Activated naive CD8-positive, alpha-beta T cell treated with anti-CD3 and anti-CD28 coated beads, Interleukin-2, amount 10 ng/mL, durations not matched to agents 7 days and 5 days (primary cell): ENCODE results near the gene TP53TG5. TPM values are rescaled to one million over a fixed set of nuclear protein-coding genes. Genes with fewer than 3 reads are reported as not detected.

Source experiments
- ATAC-seq: fragments of 150-1000 bp; cut with Tn5 transposase; one replicate; pipeline ENCODE4 v1.10.0; 2021; ENCODE audit warnings: low read depth, moderate library complexity
- POLR2A ChIA-PET: fragments of 350-600 bp; sonication (Branson Sonifier 250); formaldehyde crosslinking; loops from one replicate; lab custom pipeline; 2021; ENCODE audit warnings: antibody characterized with exemption; lab: Charles Lee
- DNase-seq: peaks from one replicate; pipeline ENCODE4 v3.0.0; 2021
- H3K27ac Mint-ChIP-seq: one replicate; pipeline ENCODE4 v1.8.0; 2022; ENCODE audit warnings: mild to moderate bottlenecking, mixed read lengths
- H3K27me3 Mint-ChIP-seq: one replicate; pipeline ENCODE4 v1.8.0; 2022; ENCODE audit warnings: mild to moderate bottlenecking, moderate library complexity, mixed read lengths
- H3K36me3 Mint-ChIP-seq: one replicate; pipeline ENCODE4 v1.8.0; 2021; ENCODE audit warnings: mild to moderate bottlenecking, mixed read lengths
- H3K4me1 Mint-ChIP-seq: one replicate; pipeline ENCODE4 v1.8.0; 2021; ENCODE audit warnings: mixed read lengths
- H3K4me3 Mint-ChIP-seq: one replicate; pipeline ENCODE4 v1.8.0; 2022; ENCODE audit warnings: mild to moderate bottlenecking, moderate library complexity, mixed read lengths
- H3K9me3 Mint-ChIP-seq: one replicate; pipeline ENCODE4 v1.8.0; 2021; ENCODE audit warnings: mixed read lengths
- total RNA-seq, 2 experiments: library from RNA; stranded (reverse); gene quantifications; one replicate each; pipeline ENCODE4 v1.2.3, GENCODE V29; 2021

TP53TG5 gene
- total RNA-seq, 2 experiments from 2014 or later = not detected

DNA sequence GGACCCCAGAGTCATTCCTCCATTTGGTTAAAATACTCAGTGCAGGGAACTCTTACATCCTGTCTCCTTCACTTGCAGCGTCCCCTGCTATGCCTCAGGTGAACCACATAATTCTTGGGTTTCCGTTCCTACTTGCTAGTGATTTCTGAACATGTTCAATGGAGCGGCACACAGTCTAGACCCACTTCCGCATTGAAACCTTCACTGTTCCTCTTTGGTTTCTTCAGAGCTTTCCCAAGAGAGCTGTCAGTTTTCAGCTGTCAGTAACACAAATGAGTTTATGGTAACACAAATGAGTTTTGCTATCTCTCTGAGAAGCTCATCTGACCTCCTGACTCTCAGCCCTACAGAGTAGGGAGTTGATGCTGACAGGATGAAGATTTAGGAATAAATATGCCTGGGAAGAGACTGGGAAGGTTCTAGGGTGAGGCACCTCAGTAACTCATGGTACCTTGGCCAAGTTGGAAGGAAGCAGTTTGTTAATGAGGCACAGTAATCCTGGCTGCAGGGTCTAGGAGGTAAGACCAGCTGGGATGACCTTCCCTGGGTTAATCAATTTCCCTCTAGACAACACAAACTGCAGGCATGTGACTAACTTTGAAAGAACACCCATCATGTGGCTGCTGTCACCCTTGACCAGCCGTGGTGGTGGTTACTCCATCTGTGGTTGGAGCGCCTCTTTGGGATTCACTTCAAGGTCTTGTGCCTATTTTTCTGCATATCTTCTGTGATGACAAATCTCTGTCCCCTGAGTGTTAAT lies 9.7 kb downstream of the TP53TG5 start:
- DNase-seq = no peak
- H3K36me3 Mint-ChIP-seq = peaks cover 15% of the 10 kb centered on the region

GRCh38 chr20:45367126-45367525 lies 11.0 kb downstream of the TP53TG5 start:
- POLR2A ChIA-PET = no interaction called here
- no peak for DNase-seq
- no peaks in the 10 kb centered on the region for H3K27me3 Mint-ChIP-seq
- no peak for ATAC-seq
- H3K4me3 Mint-ChIP-seq = no peak overlapping the region
- peaks cover 15% of the 10 kb centered on the region for H3K36me3 Mint-ChIP-seq
- H3K27ac Mint-ChIP-seq = no peak overlapping the region
- H3K9me3 Mint-ChIP-seq = no peaks in the 10 kb centered on the region
- H3K4me1 Mint-ChIP-seq = peaks cover 38% of the 10 kb centered on the region

More for the DNA sequence above, 9.7 kb downstream of the TP53TG5 start:
- peak; percentile 53 for ATAC-seq
- H3K27ac Mint-ChIP-seq = peak overlapping the region; percentile 44
- H3K4me1 Mint-ChIP-seq = peaks cover 42% of the 10 kb centered on the region
- H3K9me3 Mint-ChIP-seq = no peaks in the 10 kb centered on the region
- POLR2A ChIA-PET = interaction anchor here (0.8 to 0.9 kb wide), 2 partner anchors 48 to 403 kb away, joined by 3 read pairs; partner anchors contain the start of gene PIGT
- peak overlapping the region; percentile 71 for H3K4me3 Mint-ChIP-seq
- no peaks in the 10 kb centered on the region for H3K27me3 Mint-ChIP-seq

DNA sequence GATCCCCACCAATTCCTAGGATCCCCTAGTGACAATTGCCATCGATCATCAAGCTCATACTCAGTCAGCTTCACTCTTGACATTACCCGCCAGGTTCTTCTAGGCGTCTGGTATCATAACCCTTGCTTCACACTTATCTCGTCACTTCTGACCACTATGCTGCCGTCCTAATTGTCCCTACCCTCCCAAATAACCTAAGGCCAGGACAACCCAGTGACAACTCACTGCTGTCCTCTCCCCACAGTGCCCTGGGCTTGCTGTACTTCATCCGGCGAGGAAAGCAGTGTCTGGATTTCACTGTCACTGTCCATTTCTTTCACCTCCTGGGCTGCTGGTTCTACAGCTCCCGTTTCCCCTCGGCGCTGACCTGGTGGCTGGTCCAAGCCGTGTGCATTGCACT lies 11.5 kb downstream of the TP53TG5 start:
- ATAC-seq (no peak), DNase-seq (no peak)
- no peaks in the 10 kb centered on the region for H3K27me3 Mint-ChIP-seq
- POLR2A ChIA-PET = no interaction called here
- no peak overlapping the region for H3K4me3 Mint-ChIP-seq
- peaks cover 15% of the 10 kb centered on the region for H3K36me3 Mint-ChIP-seq
- H3K9me3 Mint-ChIP-seq = no peaks in the 10 kb centered on the region
- H3K27ac Mint-ChIP-seq = no peak overlapping the region
- peaks cover 41% of the 10 kb centered on the region for H3K4me1 Mint-ChIP-seq

DNA sequence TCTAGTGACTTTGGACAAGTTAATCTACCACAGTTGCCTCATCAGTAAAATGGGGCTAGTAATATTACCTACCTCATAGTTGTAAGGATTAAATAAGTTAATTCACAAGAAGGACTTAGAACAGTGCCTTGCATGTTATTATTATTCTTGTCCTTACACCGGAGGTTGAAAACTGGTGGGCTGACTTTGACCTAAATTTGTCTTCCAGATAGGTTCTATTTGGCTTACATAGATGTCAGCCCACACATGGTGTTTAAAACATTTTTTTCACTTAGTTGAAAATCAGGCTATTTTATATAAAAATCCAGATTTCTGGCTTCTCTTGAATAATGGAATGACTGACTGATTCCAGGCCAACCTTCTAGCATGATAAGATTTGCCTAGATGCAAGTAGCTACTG lies 11.9 kb downstream of the TP53TG5 start:
- H3K36me3 Mint-ChIP-seq = peaks cover 15% of the 10 kb centered on the region
- no peaks in the 10 kb centered on the region for H3K9me3 Mint-ChIP-seq
- no peak overlapping the region for H3K4me3 Mint-ChIP-seq
- no peak overlapping the region for H3K27ac Mint-ChIP-seq
- DNase-seq (no peak), ATAC-seq (no peak)
- H3K27me3 Mint-ChIP-seq = no peaks in the 10 kb centered on the region
- peaks cover 41% of the 10 kb centered on the region for H3K4me1 Mint-ChIP-seq
- POLR2A ChIA-PET = interaction anchor here (4.0 kb wide), 1 partner anchor 7 kb away, joined by 49 read pairs; no protein-coding TSS in a partner anchor

DNA sequence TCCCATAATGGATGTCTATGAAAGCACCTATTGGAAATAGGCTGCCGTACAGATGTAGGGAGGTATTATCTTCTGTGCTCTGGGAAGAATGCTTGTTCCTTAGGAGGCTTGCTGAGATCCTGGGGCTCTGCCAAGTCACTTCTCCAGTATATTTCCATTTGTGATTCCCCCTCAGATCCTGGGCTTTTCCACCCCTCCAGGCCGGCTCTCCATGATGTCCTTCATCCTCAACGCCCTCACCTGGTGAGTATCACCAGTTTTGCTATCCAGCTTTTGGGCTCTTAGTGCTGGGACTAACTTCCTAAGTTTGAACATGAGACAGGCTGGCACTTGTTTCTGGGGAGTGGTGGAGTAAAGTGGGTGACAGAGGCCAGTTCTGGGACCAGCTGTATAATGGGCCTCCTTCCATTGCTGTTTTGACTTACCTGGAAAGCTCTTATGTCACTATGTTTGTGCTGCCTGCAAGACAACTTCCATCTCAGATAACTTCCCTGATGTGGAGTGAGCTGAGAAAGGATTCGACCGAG lies 12.6 kb downstream of the TP53TG5 start:
- no peak overlapping the region for H3K4me3 Mint-ChIP-seq
- POLR2A ChIA-PET = interaction anchor here (4.0 kb wide), 1 partner anchor 7 kb away, joined by 49 read pairs; no protein-coding TSS in a partner anchor
- DNase-seq = no peak

GRCh38 chr20:45363611-45364492 lies 14.3 kb downstream of the TP53TG5 start:
- H3K4me1 Mint-ChIP-seq = peaks cover 40% of the 10 kb centered on the region
- ATAC-seq (no peak), DNase-seq (no peak)
- no peaks in the 10 kb centered on the region for H3K9me3 Mint-ChIP-seq
- peaks cover 14% of the 10 kb centered on the region for H3K36me3 Mint-ChIP-seq
- POLR2A ChIA-PET = interaction anchor here (0.6 to 4.0 kb wide), 9 partner anchors 9 to 428 kb away, joined by 3 to 49 read pairs (median 8); partner anchors contain the start of genes DNTTIP1, PIGT, SDC4 and WFDC3
- H3K4me3 Mint-ChIP-seq = peak overlapping the region; percentile 97
- no peaks in the 10 kb centered on the region for H3K27me3 Mint-ChIP-seq
- H3K27ac Mint-ChIP-seq = peak overlapping the region; percentile 90

More for the DNA sequence above, 12.6 kb downstream of the TP53TG5 start:
- Mint-ChIP-seq H3K27me3 (no peaks in the 10 kb centered on the region), H3K27ac (no peak overlapping the region), H3K9me3 (no peaks in the 10 kb centered on the region), H3K4me1 (peaks cover 41% of the 10 kb centered on the region), H3K36me3 (peaks cover 15% of the 10 kb centered on the region)
- ATAC-seq = no peak

GRCh38 chr20:45362804-45363610 lies 15.1 kb downstream of the TP53TG5 start, which contains the start of gene SYS1:
Gene SYS1 (plus strand): TSS chr20:45363156. CDS start chr20:45363532, 376 bp downstream.
- ATAC-seq (peak; percentile 92), DNase-seq (peak; percentile 97)
- Mint-ChIP-seq H3K4me1 (peaks cover 40% of the 10 kb centered on the region), H3K9me3 (no peaks in the 10 kb centered on the region), H3K4me3 (peak within 1 kb of the TSS; percentile 97), H3K36me3 (peaks cover 10% of the 10 kb centered on the region), H3K27me3 (no peaks in the 10 kb centered on the region), H3K27ac (peak within 1 kb of the TSS; percentile 90)
- POLR2A ChIA-PET = interaction anchor here (0.5 to 4.0 kb wide), 15 partner anchors 10 to 1772 kb away, joined by 3 to 49 read pairs (median 4); partner anchors contain the start of genes DNTTIP1, IFT52, PIGT and SDC4

DNA sequence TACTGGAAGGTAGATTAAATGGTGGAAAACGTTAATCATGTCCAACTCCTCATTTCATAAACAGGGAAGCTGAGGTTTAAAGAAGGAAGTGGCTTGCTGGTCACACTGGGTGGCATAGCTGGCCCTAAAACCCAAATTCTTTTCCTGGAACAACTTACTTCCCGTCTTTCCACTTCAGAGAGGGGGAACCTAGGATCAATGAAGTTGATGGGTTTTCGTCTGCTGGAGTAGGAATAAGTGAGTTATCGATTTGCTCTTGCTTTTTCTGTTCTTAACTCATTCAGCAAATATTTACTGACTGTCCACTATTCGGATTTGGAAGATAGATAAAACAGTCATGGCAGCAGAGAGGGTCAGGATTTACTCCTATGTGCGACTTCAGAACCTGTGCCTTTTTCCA lies 16.3 kb downstream of the TP53TG5 start:
- DNase-seq = no peak
- no peaks in the 10 kb centered on the region for H3K9me3 Mint-ChIP-seq
- POLR2A ChIA-PET = interaction anchor here (0.7 to 2.9 kb wide), 2 partner anchors 14 to 625 kb away, joined by 3 to 14 read pairs; partner anchors contain the start of gene SDC4
- H3K4me1 Mint-ChIP-seq = peaks cover 45% of the 10 kb centered on the region
- no peak overlapping the region for H3K4me3 Mint-ChIP-seq
- H3K36me3 Mint-ChIP-seq = peaks cover 5% of the 10 kb centered on the region
- H3K27me3 Mint-ChIP-seq = no peaks in the 10 kb centered on the region
- no peak overlapping the region for H3K27ac Mint-ChIP-seq
- no peak for ATAC-seq

- no peak for ATAC-seq
- POLR2A ChIA-PET = interaction anchor here (1.5 kb wide), 1 partner anchor 14 kb away, joined by 6 read pairs; no protein-coding TSS in a partner anchor
Measured at GRCh38 chr20:45359406-45360148, 18.5 kb downstream of the TP53TG5 start.

GRCh38 chr20:45359069-45359405 lies 19.1 kb downstream of the TP53TG5 start:
- POLR2A ChIA-PET = interaction anchor here (1.5 kb wide), 1 partner anchor 15 kb away, joined by 6 read pairs; no protein-coding TSS in a partner anchor

More at GRCh38 chr20:45359406-45360148, 18.5 kb downstream of the TP53TG5 start:
- Mint-ChIP-seq H3K27me3 (no peaks in the 10 kb centered on the region), H3K27ac (no peak overlapping the region), H3K4me1 (peaks cover 47% of the 10 kb centered on the region), H3K36me3 (no peaks in the 10 kb centered on the region), H3K4me3 (no peak overlapping the region), H3K9me3 (no peaks in the 10 kb centered on the region)
- no peak for DNase-seq

GRCh38 chr20:45358282-45359068 lies 19.6 kb downstream of the TP53TG5 start:
- DNase-seq = no peak
- peaks cover 51% of the 10 kb centered on the region for H3K4me1 Mint-ChIP-seq
- POLR2A ChIA-PET = interaction anchor here (1.5 kb wide), 1 partner anchor 15 kb away, joined by 6 read pairs; no protein-coding TSS in a partner anchor
- no peaks in the 10 kb centered on the region for H3K27me3 Mint-ChIP-seq
- ATAC-seq = no peak
- H3K27ac Mint-ChIP-seq = no peak overlapping the region
- no peak overlapping the region for H3K4me3 Mint-ChIP-seq
- no peaks in the 10 kb centered on the region for H3K9me3 Mint-ChIP-seq
- H3K36me3 Mint-ChIP-seq = no peaks in the 10 kb centered on the region

More at GRCh38 chr20:45359069-45359405, 19.1 kb downstream of the TP53TG5 start:
- ATAC-seq (no peak), DNase-seq (no peak)
- Mint-ChIP-seq H3K4me1 (peaks cover 50% of the 10 kb centered on the region), H3K9me3 (no peaks in the 10 kb centered on the region), H3K27me3 (no peaks in the 10 kb centered on the region), H3K27ac (no peak overlapping the region), H3K36me3 (no peaks in the 10 kb centered on the region), H3K4me3 (no peak overlapping the region)
